B cell (primary cell): ENCODE data around the gene PCSK4. TPM values are rescaled to one million over a fixed set of nuclear protein-coding genes. Genes with fewer than 3 reads are reported as not detected.

Experiments used
- ATAC-seq: fragments of 200-7000 bp; cut with Tn5 transposase; one replicate; pipeline ENCODE4 v1.10.0; 2021; ENCODE audit warnings: low read depth, mild to moderate bottlenecking, moderate number of reproducible peaks, moderate library complexity
- CTCF ChIA-PET: fragments of 350-600 bp; sonication (Branson Sonifier 250); formaldehyde crosslinking; loops from one replicate; lab custom pipeline; 2021; ENCODE audit warnings: antibody characterized with exemption, inconsistent platforms; lab: Charles Lee
- POLR2A ChIA-PET: fragments of 350-600 bp; sonication (Branson Sonifier 250); formaldehyde crosslinking; loops from one replicate; lab custom pipeline; 2021; ENCODE audit warnings: antibody characterized with exemption; lab: Charles Lee
- DNase-seq: peaks from one replicate; pipeline ENCODE4 v3.0.0; 2013
- H2AFZ ChIP-seq: 2 replicates; pipeline ENCODE4 v1.6.1; 2012; ENCODE audit warnings: mild to moderate bottlenecking, low read depth, low read length; ENCODE audit not compliant: insufficient read depth, poor library complexity, severe bottlenecking
- H3K27ac ChIP-seq, 2 donors: 1 replicate in 1 of 2; 2 replicates in 1 of 2; pipeline ENCODE4 v1.5.1; 2012 to 2013; ENCODE audit warnings: low read length in 2 of 2, mild to moderate bottlenecking in 2 of 2, moderate library complexity in 1 of 2
- H3K27me3 ChIP-seq, 4 experiments: fragments of 200-600 bp in 1 of 4; sonication (generic) in 1 of 4; replicated peaks in 1 of 4; 1 replicate in 2 of 4; 2 replicates in 2 of 4; pipeline versions ENCODE4 v1.6.1 to v1.7.0; 2013 to 2016; ENCODE audit warnings: low read length in 3 of 4, mild to moderate bottlenecking in 2 of 4, mixed read lengths in 1 of 4, moderate library complexity in 1 of 4; ENCODE audit not compliant: insufficient read depth in 4 of 4, control insufficient read depth in 3 of 4; ENCODE audit errors: control extremely low read depth in 1 of 4
- H3K36me3 ChIP-seq, 2 experiments: replicated peaks in 1 of 2; 1 replicate in 1 of 2; 2 replicates in 1 of 2; pipeline versions ENCODE4 v1.6.1 to v1.7.1; 2013; ENCODE audit warnings: low read length in 1 of 2; ENCODE audit not compliant: insufficient read depth in 2 of 2, control insufficient read depth in 1 of 2; ENCODE audit errors: control extremely low read depth in 1 of 2, extremely low read depth in 1 of 2
- H3K4me1 ChIP-seq, 2 donors: fragments of 200-600 bp in 1 of 2; sonication (generic) in 1 of 2; 1 replicate in 1 of 2; 2 replicates in 1 of 2; pipeline versions ENCODE4 v1.5.1 to v1.6.1; 2013 to 2017; ENCODE audit warnings: low read length in 2 of 2; ENCODE audit not compliant: control insufficient read depth in 2 of 2, insufficient read depth in 2 of 2
- H3K4me2 ChIP-seq: replicated peaks from 2 replicates; pipeline ENCODE3; 2012; ENCODE audit warnings: mild to moderate bottlenecking, low read depth, low read length; ENCODE audit not compliant: poor library complexity, severe bottlenecking
- H3K4me3 ChIP-seq, 5 experiments: fragments of 200-600 bp in 1 of 5; sonication (generic) in 1 of 5; 1 replicate in 3 of 5; 2 replicates in 2 of 5; pipeline versions ENCODE4 v1.5.1 to v1.7.0; 2011 to 2016; ENCODE audit warnings: low read length in 4 of 5, mild to moderate bottlenecking in 4 of 5, low read depth in 2 of 5, control low read depth in 1 of 5, moderate library complexity in 1 of 5; ENCODE audit not compliant: insufficient read depth in 1 of 5; ENCODE audit errors: control extremely low read depth in 1 of 5, extremely low read depth in 1 of 5
- H3K79me2 ChIP-seq: fragments of 200-600 bp; sonication (generic); one replicate; pipeline ENCODE4 v1.6.0; 2016; ENCODE audit warnings: low read length; ENCODE audit not compliant: control insufficient read depth, insufficient read depth
- H3K9ac ChIP-seq: fragments of 200-600 bp; sonication (generic); 2 replicates; pipeline ENCODE4 v1.6.1; 2017; ENCODE audit warnings: mild to moderate bottlenecking, low read length, moderate library complexity
- H3K9me3 ChIP-seq, 3 donors: one replicate each; pipeline versions ENCODE4 v1.6.1 to v1.7.1; 2013; ENCODE audit warnings: low read length in 2 of 3; ENCODE audit not compliant: control insufficient read depth in 2 of 3, insufficient read depth in 1 of 3; ENCODE audit errors: control extremely low read depth in 1 of 3
- H4K20me1 ChIP-seq: 2 replicates; pipeline ENCODE4 v1.6.0; 2012; ENCODE audit warnings: mild to moderate bottlenecking, low read length; ENCODE audit not compliant: insufficient read depth, control insufficient read depth, poor library complexity, severe bottlenecking
- H3K27ac Mint-ChIP-seq: one replicate; pipeline ENCODE4 v1.8.0; 2021; ENCODE audit warnings: mixed read lengths
- H3K27me3 Mint-ChIP-seq: one replicate; pipeline ENCODE4 v1.8.0; 2021; ENCODE audit warnings: mixed read lengths
- H3K4me1 Mint-ChIP-seq: one replicate; pipeline ENCODE4 v1.8.0; 2021; ENCODE audit warnings: mixed read lengths
- H3K4me3 Mint-ChIP-seq: one replicate; pipeline ENCODE4 v1.8.0; 2021; ENCODE audit warnings: mixed read lengths
- H3K9me3 Mint-ChIP-seq: one replicate; pipeline ENCODE4 v1.8.0; 2022; ENCODE audit warnings: mixed read lengths; ENCODE audit not compliant: insufficient read depth
- EZH2 ChIP-seq: IDR thresholded peaks from 2 replicates; pipeline ENCODE4 v1.6.1; 2012; ENCODE audit warnings: borderline replicate concordance, low read depth, mild to moderate bottlenecking, moderate library complexity, low read length; ENCODE audit not compliant: insufficient read depth, poor library complexity, severe bottlenecking
- WGBS: methylation state at CpG from one replicate; pipeline ENCODE4 v1.1.5; 2013; ENCODE audit warnings: missing lambda C conversion rate; ENCODE audit not compliant: insufficient coverage; 5-methylcytosine and 5-hydroxymethylcytosine counted together
- intact Hi-C: fragments of 100-400 bp; cut with micrococcal nuclease; formaldehyde crosslinking; loops from one replicate; pipeline ENCODE4 v1.10.0; 2022
- polyA plus RNA-seq: library from polyadenylated mRNA; depleted of rRNA; stranded (reverse); fragments of >200 nt; gene quantifications from 2 replicates; pipeline ENCODE4 v1.2.3, GENCODE V29; 2012
- total RNA-seq, 2 donors: library from RNA; stranded (reverse); fragments of 120-200 nt in 1 of 2; gene quantifications; 1 replicate in 1 of 2; 2 replicates in 1 of 2; pipeline versions ENCODE4 v1.2.3 to v1.2.4, GENCODE V29; 2013 to 2022
- TF ChIP-seq, protein P1 (sequence below): fragments of 200-600 bp; IDR thresholded peaks from one replicate; pipeline ENCODE4 v1.8.0; 2022; ENCODE audit warnings: antibody characterized with exemption, mild to moderate bottlenecking

PCSK4 gene
- total and polyA plus RNA-seq, 2 donors (not counting 1 experiment from before 2014, with no cell fraction given), result 1.1 to 1.3 TPM

DNA sequence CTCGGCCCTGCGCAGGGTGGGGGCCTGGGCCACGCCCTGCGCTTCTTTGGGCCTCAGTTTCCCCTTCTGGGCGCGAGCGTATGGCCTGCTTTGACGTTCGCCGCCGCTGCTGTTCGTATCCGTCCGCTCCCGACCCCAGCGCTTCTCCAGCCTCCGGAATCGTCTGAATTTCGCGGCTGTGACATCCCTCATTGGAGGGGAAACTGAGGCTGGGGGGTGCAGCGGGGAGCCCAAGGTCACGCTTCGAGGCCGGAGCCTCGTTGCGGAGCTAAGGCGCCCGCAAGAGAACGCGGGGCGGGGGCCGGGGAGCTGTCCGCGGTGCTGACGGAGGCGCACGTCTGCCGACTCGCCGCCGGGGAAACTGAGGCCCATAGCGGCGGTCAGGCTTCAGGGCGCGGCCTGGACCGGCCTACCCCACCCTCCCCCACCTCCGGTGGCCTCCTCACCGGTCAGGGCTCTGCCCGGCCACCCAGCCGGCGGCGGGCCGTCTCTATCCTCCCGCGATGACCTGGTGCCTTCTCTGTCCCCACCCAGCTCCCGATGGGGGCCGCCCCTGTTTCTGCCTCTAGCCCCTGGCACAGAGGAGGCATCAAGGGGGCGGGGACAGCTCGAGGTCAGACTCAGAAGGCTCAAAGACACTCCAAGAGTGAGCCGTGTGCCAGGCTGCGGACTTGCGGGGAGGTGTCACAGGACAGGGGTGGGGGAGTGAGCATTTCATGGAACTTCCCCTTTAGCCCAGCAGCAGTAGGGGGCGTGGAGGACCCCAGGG lies 43.3 kb downstream of the PCSK4 start:
- Mint-ChIP-seq H3K4me1 (peaks cover 28% of the 10 kb centered on the region), H3K27ac (peak overlapping the region; percentile 20), H3K9me3 (no peaks in the 10 kb centered on the region), H3K4me3 (peak overlapping the region; percentile 45), H3K27me3 (peaks cover 34% of the 10 kb centered on the region)
- no peaks in the 10 kb centered on the region for H3K79me2 ChIP-seq
- H3K9me3 ChIP-seq, result peaks cover 0 to 26% (median 0%) of the 10 kb centered on the region in 3 donors
- H3K27ac ChIP-seq, result no peak overlapping the region
- no peak overlapping the region for H2AFZ ChIP-seq
- H3K4me2 ChIP-seq, result peak overlapping the region; percentile 86
- intact Hi-C loops, result no loop called here
- peaks cover 0 to 58% (median 34%) of the 10 kb centered on the region in 4 experiments for H3K27me3 ChIP-seq
- ChIA-PET CTCF (no interaction called here), POLR2A (no interaction called here)
- H4K20me1 ChIP-seq, result peaks cover 42% of the 10 kb centered on the region
- no peaks in the 10 kb centered on the region for H3K36me3 ChIP-seq
- 6% methylated on average over 63 of the region's 63 CpGs for WGBS
- peak; percentile 66 for TF ChIP-seq EZH2
- TF ChIP-seq, protein P1, sequence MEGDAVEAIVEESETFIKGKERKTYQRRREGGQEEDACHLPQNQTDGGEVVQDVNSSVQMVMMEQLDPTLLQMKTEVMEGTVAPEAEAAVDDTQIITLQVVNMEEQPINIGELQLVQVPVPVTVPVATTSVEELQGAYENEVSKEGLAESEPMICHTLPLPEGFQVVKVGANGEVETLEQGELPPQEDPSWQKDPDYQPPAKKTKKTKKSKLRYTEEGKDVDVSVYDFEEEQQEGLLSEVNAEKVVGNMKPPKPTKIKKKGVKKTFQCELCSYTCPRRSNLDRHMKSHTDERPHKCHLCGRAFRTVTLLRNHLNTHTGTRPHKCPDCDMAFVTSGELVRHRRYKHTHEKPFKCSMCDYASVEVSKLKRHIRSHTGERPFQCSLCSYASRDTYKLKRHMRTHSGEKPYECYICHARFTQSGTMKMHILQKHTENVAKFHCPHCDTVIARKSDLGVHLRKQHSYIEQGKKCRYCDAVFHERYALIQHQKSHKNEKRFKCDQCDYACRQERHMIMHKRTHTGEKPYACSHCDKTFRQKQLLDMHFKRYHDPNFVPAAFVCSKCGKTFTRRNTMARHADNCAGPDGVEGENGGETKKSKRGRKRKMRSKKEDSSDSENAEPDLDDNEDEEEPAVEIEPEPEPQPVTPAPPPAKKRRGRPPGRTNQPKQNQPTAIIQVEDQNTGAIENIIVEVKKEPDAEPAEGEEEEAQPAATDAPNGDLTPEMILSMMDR, result no peak
- H3K9ac ChIP-seq, result no peak overlapping the region
- peaks cover 19 to 33% of the 10 kb centered on the region in 2 donors for H3K4me1 ChIP-seq
- no peak overlapping the region for H3K4me3 ChIP-seq
- DNase-seq (peak; percentile 64), ATAC-seq (no peak)
